ENCODE measurements around the gene ACR.

DNA sequence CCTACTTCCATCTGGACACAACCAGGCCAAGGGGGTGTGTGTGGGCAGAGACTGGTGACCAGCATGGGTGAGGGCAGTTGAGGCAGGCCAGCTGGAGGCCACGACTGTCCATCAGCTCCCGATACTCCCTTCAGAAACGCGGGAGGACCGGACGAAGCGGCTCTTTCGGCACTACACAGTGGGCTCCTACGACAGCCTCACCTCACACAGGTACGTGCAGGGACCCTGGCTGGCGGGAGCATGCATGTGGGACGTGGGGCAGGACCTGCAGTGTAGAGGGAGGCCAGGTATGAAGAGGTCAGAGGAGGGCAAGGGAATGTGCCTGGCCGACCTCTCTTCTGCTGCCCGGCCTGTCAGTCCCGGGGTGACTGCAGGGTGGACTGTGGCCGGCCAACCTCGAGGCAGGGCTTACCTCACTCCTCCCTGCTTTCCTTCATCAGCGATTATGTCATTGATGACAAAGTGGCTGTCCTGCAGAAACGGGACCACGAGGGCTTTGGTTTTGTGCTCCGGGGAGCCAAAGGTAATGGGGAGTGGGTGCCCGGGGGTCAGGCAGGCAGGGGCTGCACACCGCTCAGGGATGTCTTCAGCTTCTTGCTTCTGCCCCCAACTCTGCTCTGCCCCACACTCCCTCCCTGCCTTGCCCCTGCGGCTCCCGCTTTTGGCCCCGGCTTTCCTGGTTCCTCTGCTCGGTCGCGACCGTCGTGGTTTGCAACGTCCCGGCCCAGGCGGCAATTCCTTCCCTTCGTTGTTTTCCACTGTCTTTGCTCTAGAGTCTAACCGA lies 34.1 kb upstream of the ACR start:
- TF ChIP-seq POU2F2 (IDR thresholded peaks at IDR 0.05; ENCODE audit: low read depth, low read length) (no peak), TAF1 (IDR thresholded peaks at IDR 0.05; ENCODE audit: low read depth, low read length) (no peak)
